Kidney epithelial cell (primary cell): ENCODE data around the gene ECM1. TPM values are rescaled to one million over a fixed set of nuclear protein-coding genes. Genes with fewer than 3 reads are reported as not detected.

Experiments used
- DNase-seq: peaks from one replicate; pipeline ENCODE4 v3.0.0-alpha.2; 2010; ENCODE audit warnings: low read depth
- H3K27me3 ChIP-seq: 2 replicates; pipeline ENCODE4 v1.6.0; 2011; ENCODE audit warnings: low read length; ENCODE audit not compliant: control insufficient read depth, insufficient read depth
- H3K36me3 ChIP-seq: 2 replicates; pipeline ENCODE4 v1.5.1; 2011; ENCODE audit warnings: low read length; ENCODE audit not compliant: control insufficient read depth, insufficient read depth
- H3K4me3 ChIP-seq: 2 replicates; pipeline ENCODE4 v1.5.1; 2011; ENCODE audit warnings: low read depth, mild to moderate bottlenecking, control low read depth, low read length
- total RNA-seq: library from RNA; depleted of rRNA; stranded (reverse); fragments of >200 nt; gene quantifications from 2 replicates; pipeline ENCODE4 v1.2.3, GENCODE V29; 2015
- TF ChIP-seq, protein P1 (sequence below): IDR thresholded peaks from 2 replicates; pipeline ENCODE4 v1.5.1; 2011; ENCODE audit warnings: mild to moderate bottlenecking, moderate library complexity, low read length, control low read depth, inconsistent platforms; ENCODE audit not compliant: insufficient read depth, poor library complexity, severe bottlenecking

ECM1 gene
- total RNA-seq, 1 donor from 2014 or later: 5.4 TPM

DNA sequence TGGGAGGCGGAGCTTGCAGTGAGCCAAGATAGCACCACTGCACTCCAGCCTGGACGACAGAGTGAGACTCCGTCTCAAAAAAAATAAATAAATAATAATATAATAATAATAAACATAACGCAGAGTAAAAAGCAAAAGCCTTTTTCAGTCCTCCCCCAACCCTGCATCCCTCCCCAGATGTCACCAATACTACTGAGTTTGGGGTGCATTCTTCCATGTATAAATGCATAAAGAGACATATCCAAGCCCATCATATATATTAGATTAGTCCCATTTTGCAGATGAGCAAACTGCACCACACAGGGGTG, 40.4 kb downstream of the ECM1 start:
- Histone ChIP-seq H3K36me3 (no peaks in the 10 kb centered on the region), H3K27me3 (peaks cover 3% of the 10 kb centered on the region), H3K4me3 (peak overlapping the region; percentile 45)
- no peak for DNase-seq
- TF ChIP-seq, protein P1, sequence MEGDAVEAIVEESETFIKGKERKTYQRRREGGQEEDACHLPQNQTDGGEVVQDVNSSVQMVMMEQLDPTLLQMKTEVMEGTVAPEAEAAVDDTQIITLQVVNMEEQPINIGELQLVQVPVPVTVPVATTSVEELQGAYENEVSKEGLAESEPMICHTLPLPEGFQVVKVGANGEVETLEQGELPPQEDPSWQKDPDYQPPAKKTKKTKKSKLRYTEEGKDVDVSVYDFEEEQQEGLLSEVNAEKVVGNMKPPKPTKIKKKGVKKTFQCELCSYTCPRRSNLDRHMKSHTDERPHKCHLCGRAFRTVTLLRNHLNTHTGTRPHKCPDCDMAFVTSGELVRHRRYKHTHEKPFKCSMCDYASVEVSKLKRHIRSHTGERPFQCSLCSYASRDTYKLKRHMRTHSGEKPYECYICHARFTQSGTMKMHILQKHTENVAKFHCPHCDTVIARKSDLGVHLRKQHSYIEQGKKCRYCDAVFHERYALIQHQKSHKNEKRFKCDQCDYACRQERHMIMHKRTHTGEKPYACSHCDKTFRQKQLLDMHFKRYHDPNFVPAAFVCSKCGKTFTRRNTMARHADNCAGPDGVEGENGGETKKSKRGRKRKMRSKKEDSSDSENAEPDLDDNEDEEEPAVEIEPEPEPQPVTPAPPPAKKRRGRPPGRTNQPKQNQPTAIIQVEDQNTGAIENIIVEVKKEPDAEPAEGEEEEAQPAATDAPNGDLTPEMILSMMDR: no peak

- TF ChIP-seq, protein P1: no peak
- Histone ChIP-seq H3K4me3 (peak within 1 kb of the TSS; percentile 45), H3K36me3 (no peaks in the 10 kb centered on the region), H3K27me3 (peaks cover 3% of the 10 kb centered on the region)
- no peak for DNase-seq
Measured at GRCh38 chr1:150548632-150549495, 41.0 kb downstream of the ECM1 start, which contains the start of gene ADAMTSL4. TSS of gene ADAMTSL4 (plus strand) at chr1:150549408. CDS start at chr1:150552289, 2,881 bp downstream.

DNA sequence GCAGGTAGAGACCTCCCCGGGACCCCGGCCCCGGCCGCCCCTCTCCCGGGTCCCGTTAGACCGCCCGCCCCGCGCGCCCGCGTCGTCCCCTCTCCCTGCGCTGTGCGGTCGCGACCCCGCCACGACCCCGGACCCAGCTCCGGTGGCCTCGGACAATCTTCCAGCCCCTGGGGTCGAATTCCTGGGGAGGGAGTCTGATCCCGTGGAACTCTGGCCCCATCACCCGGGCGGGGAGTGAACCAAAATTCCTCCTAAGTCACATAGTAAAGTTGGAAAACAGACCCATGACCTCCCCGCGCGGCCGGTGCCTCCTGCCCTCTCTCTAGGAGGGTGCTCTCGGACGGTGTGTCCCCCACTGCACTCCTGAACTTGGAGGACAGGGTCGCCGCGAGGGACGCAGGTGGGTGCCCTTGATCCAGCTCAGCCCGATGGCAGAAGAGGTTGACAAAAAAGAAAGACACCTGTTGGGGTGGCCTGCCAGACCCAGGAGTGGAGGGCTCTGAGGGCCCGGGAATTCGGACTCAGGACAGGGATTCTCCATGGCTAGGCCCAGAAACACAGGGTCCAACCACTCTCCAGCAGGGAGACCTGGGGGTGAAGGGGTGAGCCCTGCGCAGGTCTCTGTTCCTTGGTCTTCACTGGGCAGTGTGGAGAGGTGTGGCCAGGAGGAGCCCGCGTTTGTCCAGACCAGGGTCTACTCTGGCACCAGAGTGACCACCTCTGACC, 41.8 kb downstream of the ECM1 start:
- peaks cover 3% of the 10 kb centered on the region for H3K27me3 ChIP-seq
- H3K4me3 ChIP-seq: peak overlapping the region; percentile 45
- DNase-seq: no peak
- TF ChIP-seq, protein P1: no peak
- H3K36me3 ChIP-seq: no peaks in the 10 kb centered on the region

DNA sequence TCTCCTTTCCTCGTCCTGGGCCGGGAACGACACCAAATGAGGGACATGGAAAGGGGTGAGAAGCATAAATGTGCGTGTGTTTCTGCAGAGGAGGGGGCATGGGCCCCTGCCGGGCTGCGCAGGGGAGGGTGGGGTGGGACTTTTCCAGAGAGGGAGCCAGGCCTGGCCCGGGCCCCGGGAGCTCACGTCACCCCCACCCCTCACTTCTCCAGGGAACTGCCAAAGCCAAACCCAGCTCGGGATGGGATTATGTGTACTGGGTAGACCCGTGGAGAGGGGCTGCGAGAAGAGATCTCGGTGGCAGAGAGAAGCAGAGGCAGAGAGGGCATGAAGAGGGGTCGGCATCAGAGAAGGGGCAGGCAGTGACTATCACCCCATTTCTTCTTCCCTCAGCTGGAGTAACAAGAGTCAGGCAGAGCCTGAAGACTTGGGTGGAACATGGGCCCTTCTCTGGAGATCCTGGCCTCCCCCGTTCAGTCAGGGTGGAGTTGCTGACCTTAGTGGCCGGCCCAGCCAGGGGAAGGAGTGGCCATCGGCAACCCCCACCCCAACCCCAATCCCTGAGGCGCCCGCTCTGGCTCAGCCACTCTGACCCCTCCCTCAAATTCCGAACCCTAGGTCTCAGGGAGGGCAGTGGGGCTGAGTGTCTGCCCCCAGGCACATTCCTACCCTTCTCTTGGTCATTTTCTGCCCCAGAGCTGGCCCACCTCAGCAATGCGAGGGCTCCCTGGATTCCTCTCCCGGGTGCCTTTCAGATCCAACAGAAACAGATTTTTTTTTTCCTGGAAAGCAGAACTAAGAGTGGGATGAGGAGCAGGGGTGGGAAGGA, 42.5 kb downstream of the ECM1 start:
- no peak overlapping the region for H3K4me3 ChIP-seq
- H3K27me3 ChIP-seq: peaks cover 3% of the 10 kb centered on the region
- DNase-seq: no peak
- no peaks in the 10 kb centered on the region for H3K36me3 ChIP-seq
- TF ChIP-seq, protein P1: no peak

DNA sequence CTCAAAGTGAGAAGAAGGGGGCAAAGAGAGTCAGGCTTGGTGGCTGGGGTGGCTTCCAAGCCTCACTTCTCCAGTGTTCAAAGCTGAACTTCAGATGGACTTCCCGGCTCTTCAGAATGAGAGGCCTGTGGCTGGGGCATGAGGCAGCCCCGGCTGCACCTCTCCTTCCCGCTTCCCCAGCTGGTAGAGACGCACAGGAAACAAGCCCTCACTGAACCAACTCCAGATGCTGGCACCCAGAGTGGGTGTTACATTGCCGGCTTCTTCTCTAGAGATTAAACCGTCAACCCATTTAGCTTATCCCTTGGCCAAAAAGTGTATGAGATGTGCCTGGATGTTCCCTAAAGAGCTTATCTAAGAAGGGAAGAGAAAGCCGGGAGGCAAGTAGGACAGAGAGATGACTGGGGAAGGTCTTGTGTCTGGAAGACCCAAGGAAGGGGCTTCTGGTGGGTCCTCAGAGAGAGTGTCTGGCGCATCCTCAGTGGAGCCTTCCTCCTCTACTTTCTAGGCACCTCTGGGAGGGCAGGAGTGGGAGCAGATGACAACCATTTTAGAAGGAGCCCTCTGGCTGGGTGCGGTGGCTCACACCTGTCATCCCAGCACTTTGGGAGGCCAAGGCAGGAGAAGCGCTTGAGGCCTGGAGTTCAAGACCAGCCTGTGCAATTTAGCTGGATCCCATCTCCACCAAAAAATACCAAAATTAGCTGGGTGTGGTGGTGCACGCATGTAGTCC, 43.3 kb downstream of the ECM1 start:
- no peak for DNase-seq
- TF ChIP-seq, protein P1: no peak
- Histone ChIP-seq H3K36me3 (no peaks in the 10 kb centered on the region), H3K27me3 (peaks cover 3% of the 10 kb centered on the region), H3K4me3 (no peak overlapping the region)
